HG03442 (cell line): Measurements from ENCODE around the gene PARVA.

Experiments
- ATAC-seq: cut with Tn5 transposase; IDR thresholded peaks from one replicate; pipeline ENCODE4 v1.9.1; 2021; ENCODE audit warnings: mild to moderate bottlenecking, moderate library complexity; ENCODE audit not compliant: unreplicated experiment

Gene PARVA

DNA sequence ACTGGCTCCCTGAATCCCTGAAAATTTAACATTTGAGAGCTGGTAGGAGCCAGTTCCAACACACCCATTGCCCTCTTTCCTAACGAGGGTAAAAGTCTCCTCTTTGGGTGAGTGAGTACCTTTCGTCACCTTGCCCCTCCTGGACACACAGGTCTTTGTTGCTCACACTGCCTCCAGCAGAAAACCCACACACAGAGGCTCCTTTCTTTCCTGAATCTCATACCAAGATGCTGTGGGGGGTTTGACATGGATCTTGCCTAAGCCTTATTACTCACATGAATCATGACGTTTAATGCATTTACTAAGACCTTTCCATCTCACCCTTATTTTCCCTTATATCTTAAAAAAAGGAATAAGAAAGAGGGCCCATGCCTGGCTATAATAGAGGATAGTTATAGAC, 53.0 kb downstream of the PARVA start:
- ATAC-seq, result no peak

GRCh38 chr11:12430954-12431595, 53.7 kb downstream of the PARVA start:
- no peak for ATAC-seq

DNA sequence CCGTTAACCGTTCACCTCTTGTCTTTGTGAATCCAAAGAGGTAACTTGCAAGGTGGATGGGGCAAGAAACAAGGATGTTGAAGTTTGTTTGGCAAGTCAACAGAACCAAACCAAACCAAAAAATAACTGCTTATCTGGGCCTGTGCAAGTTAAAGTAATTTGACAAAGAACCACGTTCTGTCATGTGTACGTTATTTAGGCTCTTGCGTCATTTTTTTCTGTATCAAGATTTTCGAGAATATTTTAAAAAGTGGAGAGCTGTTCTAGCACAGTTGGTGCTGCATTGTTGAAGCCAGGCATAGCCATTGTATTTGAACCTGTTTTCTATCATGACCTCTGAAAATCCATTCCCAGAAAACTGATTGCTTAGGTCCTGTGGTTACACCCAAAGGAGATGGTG, 55.1 kb downstream of the PARVA start:
- ATAC-seq, result no peak

DNA sequence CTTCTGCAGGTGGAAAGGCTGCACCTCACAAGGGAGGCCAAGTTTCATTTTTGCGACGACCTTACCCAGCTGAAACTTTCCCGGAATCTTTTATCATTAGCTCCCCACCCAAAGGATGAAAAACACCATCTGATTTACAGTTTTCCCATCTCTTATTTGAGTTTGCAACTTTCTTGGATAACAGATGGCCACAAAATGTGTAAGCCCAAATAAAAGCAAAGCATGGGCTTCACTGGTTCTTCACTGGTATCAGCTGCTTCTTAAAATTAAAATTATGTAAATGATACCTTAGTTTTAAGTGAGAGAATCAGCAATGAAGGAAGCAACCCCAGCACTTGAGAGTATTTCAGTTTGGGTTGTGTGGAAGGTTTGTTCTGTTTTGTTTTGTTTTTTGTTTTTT, 55.8 kb downstream of the PARVA start:
- ATAC-seq, result no peak

DNA sequence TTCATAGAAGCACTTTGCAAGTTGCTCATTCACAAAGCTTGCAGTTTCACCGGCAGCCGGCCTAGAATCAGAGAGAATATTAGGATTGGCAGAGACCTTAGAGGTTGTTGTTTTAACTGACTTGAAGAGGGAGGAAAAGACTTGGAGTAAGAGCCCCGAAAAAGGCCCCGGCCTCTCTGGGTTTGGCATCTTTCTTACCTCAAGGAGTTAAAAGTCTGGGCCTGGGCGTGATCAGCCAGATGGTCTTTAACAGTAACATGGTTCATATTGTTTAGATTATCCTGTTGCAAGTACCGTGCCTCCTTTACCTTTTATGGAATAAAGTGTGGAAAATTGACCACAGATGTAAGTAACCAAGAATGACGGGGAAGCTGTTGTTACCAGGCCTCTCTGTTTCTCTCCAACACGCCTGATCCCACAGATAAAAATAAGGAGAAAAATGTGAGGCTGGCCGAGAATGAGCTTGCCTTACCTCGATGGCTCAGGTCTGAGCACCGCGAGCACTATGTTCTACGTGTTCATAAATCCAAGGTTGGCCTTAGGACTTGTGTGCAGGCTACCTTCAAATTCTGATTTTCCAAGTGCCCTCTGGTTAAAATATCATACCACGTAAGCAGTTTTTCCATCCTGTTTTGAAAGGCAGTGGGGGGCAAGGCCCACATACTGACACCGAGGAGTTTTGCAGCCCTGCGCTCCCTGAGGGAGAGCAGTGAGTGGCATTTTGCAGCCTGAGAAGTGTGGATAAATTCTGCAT, 56.4 kb downstream of the PARVA start:
- no peak for ATAC-seq

- no peak for ATAC-seq
Measured at GRCh38 chr11:12434325-12434654, 56.9 kb downstream of the PARVA start.

- ATAC-seq, result no peak
Measured at GRCh38 chr11:12435264-12435663, 57.9 kb downstream of the PARVA start.

DNA sequence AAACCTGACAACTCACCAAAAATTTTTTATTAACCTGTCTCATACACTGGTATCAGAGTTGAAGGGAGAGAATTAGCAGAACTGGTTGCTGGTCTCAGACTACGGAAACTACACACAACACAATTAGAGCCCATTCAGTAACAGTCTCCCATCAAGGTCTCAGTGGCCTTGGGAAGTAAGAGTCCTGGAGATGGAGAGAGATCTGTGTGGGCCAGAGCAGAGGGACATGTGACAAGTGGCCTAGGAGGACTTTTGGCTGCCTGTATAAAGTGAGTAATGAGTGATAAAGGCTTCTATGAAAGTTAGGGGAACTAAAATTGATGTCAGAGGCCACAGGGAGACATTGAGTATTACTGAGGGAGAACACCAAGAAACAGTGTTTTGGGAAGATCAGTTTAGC, 58.9 kb downstream of the PARVA start:
- no peak for ATAC-seq

DNA sequence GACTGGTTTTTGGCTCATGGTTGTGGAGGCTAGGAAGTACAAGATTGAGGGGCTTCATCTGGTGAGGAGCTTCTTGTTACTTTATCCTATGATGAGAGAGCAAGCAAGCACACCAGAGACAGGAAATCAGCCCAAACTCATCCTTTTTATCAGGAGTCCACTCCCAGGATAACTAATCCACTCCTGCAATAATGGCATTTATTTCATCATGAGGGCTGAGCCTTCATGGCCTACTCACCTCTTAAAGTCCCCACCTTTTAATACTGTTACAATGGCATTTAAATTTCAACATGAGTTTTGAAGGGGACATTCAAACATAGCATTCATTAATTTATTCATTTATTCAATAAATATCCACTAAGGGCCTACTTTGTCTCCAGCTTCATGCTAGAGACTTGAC, 60.9 kb downstream of the PARVA start:
- no peak for ATAC-seq

DNA sequence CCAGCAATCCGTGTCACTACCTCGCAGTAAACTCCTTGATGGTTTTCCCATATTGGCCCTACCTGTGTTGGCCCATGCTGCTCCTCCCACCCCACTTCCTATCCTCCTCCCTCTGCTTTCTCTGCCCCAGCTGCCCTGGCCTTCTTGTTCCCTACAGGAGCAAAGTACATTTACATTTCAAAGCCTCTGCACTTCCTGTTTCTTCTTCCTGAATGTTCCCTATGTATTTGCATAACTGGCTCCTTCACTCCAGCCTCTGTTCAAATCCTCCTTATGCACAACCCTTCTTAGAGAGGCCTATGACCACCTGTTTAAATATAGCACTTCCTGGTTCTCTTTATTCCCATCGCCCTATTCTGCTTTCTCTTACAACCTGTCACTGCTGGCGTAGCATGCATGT, 62.2 kb downstream of the PARVA start:
- no peak for ATAC-seq

- no peak for ATAC-seq
Measured at GRCh38 chr11:12440565-12440964, 63.2 kb downstream of the PARVA start.

DNA sequence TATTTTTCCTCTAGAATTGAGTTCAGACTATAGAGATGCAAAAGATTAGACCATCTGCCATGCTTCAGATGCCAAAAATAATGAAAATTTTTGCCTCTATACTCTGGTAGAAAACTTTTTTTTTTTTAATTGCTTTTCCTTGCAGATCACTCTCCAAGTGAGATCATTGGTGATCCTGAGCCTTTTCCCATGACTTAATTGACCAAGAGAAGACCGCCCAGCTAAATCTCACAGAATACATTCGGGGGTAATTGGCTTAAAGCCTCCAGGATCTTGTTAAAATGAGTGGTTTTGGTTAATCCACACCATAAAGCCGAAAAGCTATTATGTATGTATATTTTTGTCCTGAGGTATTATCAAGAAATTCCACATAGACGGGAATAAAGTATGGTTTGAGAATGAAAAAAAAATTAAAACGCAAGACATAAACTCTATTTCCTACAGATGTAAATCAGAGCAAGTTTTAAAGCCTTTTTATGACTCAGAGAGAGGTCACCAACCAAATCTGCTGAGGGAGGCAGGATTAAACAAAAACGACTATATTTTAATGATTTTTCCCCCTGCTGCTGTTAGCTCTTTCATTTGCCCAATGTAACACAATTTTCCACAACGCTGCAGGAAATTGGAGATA, 64.0 kb downstream of the PARVA start:
- ATAC-seq, result no peak

- ATAC-seq, result no peak
Measured at GRCh38 chr11:12444601-12445000, 67.2 kb downstream of the PARVA start.

DNA sequence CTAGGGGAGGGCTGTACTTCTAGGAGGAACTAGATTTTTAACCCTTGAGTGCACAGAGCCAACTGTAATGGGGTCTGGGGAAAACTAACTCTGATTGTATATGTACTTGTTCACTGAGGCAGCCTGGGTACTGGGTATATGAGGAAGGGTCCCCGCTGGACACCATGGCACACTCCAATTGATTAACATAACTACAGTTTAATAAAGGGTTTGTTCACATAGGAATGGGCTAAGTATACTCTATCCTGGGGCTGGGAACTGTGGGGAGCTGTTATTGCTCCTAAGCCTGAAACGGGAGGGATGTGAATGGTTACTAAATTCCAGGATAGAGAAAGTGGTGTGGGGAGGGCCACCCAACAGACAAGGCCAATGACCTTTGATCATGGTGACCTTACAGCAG, 67.6 kb downstream of the PARVA start:
- ATAC-seq, result no peak

- no peak for ATAC-seq
Measured at GRCh38 chr11:12446863-12447262, 69.5 kb downstream of the PARVA start.

DNA sequence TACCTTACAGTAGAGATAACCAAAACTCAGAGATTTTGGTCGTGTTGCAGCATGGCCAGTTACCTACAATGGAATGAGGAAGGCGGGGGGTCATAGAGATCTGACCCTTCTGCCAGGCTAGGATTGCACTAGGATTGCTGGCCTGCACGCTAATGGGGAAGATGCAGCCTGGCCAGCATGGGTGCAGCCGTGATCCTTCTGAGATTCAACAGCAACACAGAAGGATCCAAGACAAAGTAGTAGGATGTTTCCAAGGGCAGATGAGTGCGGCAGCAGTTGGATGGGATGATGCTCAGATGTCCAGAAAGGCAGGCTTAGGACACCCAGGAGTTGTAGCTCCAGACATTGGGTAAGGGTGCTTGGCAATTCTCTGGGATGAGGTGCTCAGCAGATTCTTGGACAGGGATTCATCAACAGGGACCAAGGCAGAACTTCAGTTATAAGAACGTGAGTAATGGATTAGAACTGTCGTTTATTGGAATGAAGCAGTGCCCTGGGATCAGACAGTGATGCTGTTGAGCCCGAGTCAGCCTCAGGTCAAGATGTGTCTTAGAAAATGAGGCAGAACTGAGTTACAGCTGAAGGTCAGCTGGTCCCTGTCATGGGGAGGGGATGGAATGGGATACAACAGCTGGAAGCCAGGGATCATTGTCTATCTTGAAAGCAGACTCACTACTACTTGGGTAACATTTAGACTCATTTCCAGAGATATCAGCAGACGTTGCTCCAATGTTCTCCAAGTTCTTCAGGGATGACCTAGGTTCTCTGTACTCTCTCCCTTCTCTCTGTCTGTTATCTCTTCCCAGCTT, 71.0 kb downstream of the PARVA start:
- no peak for ATAC-seq

- ATAC-seq, result no peak
Measured at GRCh38 chr11:12449961-12450715, 72.8 kb downstream of the PARVA start.

DNA sequence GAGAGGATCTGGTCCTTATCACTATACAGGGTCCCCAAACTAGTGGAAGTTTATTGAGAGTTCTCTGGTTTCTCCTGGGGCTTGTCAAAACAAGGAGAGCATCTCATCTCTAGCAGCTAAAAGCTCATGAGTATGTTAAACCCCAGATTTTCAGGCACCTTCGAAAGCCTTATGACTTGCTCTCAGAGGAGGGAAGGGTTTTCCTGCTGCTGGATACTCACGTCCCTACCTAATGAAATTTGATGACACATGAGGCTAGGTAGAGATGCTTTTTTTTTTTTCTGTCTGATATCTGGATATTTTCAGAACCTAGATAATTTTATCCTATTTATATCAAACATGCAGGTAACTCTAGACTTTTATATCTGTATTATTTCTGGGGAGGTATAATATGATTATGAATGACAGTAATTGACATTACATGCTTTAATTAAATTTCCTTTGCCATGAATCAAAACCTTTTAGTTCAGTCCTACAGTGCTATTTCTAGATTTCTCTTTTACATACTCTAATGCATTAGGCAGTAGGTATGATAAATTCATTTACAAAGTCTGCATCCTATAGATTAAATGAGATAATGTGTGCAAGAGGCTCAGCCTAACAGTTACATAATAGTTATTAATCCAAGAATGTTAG, 73.9 kb downstream of the PARVA start:
- ATAC-seq, result no peak

DNA sequence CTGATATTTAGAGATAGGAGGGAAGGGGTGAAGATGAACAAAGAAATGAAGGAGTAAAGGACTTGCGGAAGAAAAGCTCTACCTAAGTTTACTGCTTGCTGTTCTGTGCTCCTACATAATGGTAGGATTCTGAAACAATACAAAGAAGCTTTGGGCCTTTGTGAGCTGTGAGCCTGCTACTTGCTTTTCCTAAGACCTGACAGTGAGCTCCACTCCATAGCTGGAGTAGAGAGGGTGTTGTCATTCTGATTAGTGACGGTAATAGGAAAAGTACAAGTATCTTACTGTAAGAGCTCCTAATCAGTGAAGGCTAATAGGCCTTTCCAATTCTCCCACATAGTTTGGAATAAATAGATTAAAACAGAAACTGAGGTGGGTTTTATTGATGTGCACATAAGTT, 75.9 kb downstream of the PARVA start:
- ATAC-seq, result no peak

DNA sequence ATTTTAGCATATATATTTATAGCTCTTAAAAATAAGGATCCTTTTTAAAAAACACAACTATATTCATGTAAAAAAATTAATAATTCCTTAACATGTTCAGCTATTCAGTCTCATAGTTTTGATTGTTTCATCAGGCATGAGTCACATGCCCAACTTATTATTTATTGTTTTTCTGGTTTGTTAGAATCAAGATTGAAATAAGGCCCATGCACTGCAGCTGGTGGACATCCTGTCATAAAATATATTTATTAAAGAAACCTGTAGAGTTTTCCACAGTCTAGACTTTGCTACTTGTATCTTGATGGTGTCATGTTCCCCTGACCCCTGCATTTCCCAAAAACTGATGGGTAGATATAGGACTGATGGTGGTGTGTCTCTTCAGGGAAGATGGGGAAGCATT, 77.4 kb downstream of the PARVA start:
- no peak for ATAC-seq
